Lower leg skin (tissue), 4 donors: ENCODE measurements around the gene MVK. TPM values are rescaled to one million over a fixed set of nuclear protein-coding genes. Genes with fewer than 3 reads are reported as not detected.

ENCODE experiments used
- DNase-seq, 2 donors: peaks; one replicate each; pipeline ENCODE4 v3.0.0-alpha.2; 2019; ENCODE audit warnings: low spot score in 2 of 2
- H3K4me3 ChIP-seq: fragments of 200-600 bp; sonication (generic); 2 replicates; pipeline ENCODE4 v1.5.1; 2017; ENCODE audit warnings: mild to moderate bottlenecking, low read depth; ENCODE audit not compliant: poor library complexity, severe bottlenecking
- POLR2A ChIP-seq, 2 donors: fragments of 450-650 bp; IDR thresholded peaks; one replicate each; pipeline ENCODE4 v1.6.1; 2016 to 2017; ENCODE audit warnings: antibody characterized with exemption in 2 of 2, mild to moderate bottlenecking in 1 of 2, moderate library complexity in 1 of 2
- WGBS, 2 donors: methylation state at CpG; one replicate each; pipeline ENCODE4 v1.1.5; 2018; 5-methylcytosine and 5-hydroxymethylcytosine counted together
- intact Hi-C: fragments of 100-400 bp; cut with DNase I; formaldehyde crosslinking; loops from one replicate; pipeline ENCODE4 v1.15.0; 2023; ENCODE audit warnings: low total_unique reads
- total RNA-seq, 4 donors: library from RNA; depleted of rRNA; stranded (reverse); fragments of >200 nt; gene quantifications; one replicate each; pipeline ENCODE4 v1.1.0, GENCODE V29; 2016
- TF ChIP-seq, protein P1 (sequence below), 3 donors: fragments of 450-650 bp; IDR thresholded peaks; one replicate each; pipeline ENCODE4 v1.5.1; 2016; ENCODE audit warnings: antibody characterized with exemption in 3 of 3, mild to moderate bottlenecking in 3 of 3, moderate library complexity in 2 of 3

The MVK gene
- total RNA-seq, 4 donors from 2014 or later, result 50.1 to 71.9 (median 61.9) TPM

DNA sequence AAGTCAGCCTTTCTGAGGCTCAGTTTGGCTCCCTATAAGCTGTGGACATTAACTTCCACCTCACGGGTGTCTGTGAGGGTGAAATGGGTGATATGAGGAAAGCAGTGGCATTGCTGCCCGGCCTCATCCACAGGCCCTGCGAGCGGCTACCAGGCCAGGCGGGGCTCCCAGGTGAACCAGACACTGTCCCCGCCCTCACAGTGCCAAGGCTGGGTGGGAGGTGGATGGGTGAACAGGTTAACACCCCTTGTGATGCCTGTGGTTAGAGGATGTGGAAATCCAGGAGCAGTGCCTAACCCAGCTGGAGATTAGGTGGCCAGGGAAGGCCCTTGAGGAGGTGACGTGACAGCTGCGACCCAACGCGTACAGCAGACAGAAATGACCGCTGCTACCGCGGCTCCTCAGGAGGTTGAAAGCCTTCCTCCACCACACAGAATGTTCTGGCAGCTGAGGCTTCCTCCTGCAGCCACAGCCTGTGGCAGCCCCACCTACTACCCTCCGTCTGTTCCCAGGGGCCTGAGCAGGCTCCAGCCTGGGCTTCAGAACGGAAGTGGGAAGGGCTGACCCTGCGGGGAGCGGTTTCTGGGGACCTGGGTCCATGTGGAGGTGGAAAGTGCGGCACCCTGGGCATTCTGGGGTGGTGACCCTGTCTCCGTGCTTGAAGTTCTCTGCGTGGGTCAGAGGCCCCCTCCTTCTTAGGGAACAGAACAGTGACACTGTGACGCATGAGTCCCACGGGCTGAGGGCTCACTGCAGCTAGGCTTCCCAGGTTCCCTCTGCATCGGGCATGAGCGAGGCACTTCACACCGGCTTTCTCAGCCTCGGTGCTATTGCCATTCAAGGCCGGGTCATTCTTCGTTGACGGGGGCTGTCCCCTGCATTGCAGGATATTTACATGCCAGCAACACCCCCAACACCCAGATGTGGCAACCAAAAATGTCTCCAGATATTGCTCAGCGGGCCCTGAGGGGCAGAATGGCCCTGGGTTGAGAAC lies 10.0 kb upstream of the MVK start:
- no peak for DNase-seq
- WGBS, 2 donors, result 84 to 85% methylated on average over 26 to 27 of the region's 30 CpGs
- intact Hi-C loops, result no loop called here
- no peak overlapping the region for H3K4me3 ChIP-seq
- TF ChIP-seq, protein P1, sequence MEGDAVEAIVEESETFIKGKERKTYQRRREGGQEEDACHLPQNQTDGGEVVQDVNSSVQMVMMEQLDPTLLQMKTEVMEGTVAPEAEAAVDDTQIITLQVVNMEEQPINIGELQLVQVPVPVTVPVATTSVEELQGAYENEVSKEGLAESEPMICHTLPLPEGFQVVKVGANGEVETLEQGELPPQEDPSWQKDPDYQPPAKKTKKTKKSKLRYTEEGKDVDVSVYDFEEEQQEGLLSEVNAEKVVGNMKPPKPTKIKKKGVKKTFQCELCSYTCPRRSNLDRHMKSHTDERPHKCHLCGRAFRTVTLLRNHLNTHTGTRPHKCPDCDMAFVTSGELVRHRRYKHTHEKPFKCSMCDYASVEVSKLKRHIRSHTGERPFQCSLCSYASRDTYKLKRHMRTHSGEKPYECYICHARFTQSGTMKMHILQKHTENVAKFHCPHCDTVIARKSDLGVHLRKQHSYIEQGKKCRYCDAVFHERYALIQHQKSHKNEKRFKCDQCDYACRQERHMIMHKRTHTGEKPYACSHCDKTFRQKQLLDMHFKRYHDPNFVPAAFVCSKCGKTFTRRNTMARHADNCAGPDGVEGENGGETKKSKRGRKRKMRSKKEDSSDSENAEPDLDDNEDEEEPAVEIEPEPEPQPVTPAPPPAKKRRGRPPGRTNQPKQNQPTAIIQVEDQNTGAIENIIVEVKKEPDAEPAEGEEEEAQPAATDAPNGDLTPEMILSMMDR (IDR thresholded peaks at IDR 0.05), result no peak
- no peak for TF ChIP-seq POLR2A (IDR thresholded peaks at IDR 0.05)

DNA sequence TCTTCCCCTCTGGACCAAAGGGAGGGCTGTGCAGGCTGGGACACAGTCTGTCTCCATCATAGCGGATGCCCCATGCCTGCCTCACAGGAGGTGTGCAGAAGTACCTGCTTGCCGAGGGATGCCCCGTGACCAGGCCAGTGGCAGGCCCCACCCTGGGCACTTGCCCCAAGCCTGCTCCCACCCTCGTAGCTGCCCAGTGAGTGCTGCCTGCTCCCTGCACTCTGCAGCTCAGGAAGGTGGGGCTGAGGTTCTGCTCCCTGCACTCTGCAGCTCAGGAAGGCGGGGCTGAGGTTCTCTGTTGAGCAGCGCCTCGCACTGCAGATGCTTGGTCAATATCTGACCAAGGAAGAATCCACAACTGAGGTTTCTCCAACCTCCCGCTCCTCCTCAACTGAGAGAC lies 7.2 kb upstream of the MVK start:
- no peak overlapping the region for H3K4me3 ChIP-seq
- intact Hi-C loops, result no loop called here
- DNase-seq, result no peak
- no peak for TF ChIP-seq POLR2A (IDR thresholded peaks at IDR 0.05)
- TF ChIP-seq, protein P1 (IDR thresholded peaks at IDR 0.05), result no peak
- WGBS, 2 donors, result 88 to 89% methylated on average over 5 to 8 of the region's 8 CpGs

DNA sequence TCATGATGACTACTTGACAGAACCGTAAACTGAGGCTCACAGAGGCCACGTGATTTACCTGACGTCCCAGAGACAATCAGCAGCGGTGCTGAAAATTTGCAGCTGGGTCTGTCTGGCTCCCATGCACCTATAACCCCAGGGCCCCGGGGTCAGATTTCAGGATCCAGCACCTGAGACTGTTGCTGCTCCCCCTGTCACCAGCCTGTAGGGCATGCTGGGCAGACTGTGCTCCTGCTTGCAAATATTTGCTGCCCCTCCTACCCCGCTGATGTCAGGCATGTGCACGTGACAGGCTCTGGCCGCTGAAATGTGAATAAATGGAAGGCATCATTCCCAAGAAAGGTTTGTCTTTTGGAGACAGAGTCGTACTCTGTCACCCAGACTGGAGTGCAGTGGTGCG lies 6.3 kb upstream of the MVK start:
- 83 to 85% methylated on average over 10 of the region's 10 CpGs for WGBS, 2 donors
- no peak for DNase-seq
- intact Hi-C loops, result no loop called here
- H3K4me3 ChIP-seq, result no peak overlapping the region
- TF ChIP-seq POLR2A (IDR thresholded peaks at IDR 0.05), result no peak
- TF ChIP-seq, protein P1 (IDR thresholded peaks at IDR 0.05), result no peak

DNA sequence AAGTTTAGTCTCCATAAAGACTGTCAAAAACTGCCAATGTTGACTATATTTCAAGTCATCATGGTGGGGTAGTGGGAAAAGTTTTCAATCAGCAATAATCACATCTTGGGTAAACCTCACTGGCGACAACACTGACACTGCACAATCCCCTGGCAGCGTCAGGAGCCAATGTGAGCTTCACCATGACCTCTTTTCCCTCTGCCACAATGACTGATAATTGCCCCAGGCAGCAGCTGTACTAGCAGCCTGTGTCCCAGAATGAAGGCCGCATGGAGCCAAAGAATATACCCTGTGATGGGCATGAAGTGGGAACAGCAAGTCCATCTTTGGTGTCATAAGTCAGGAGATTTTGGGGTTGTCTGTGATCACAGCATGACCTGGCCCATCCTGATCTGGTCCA lies 5.6 kb upstream of the MVK start:
- no peak for DNase-seq
- WGBS, 2 donors, result 70 to 76% methylated on average over 3 of the region's 3 CpGs
- intact Hi-C loops, result no loop called here
- TF ChIP-seq POLR2A (IDR thresholded peaks at IDR 0.05), result no peak
- TF ChIP-seq, protein P1 (IDR thresholded peaks at IDR 0.05), result no peak
- H3K4me3 ChIP-seq, result no peak overlapping the region

DNA sequence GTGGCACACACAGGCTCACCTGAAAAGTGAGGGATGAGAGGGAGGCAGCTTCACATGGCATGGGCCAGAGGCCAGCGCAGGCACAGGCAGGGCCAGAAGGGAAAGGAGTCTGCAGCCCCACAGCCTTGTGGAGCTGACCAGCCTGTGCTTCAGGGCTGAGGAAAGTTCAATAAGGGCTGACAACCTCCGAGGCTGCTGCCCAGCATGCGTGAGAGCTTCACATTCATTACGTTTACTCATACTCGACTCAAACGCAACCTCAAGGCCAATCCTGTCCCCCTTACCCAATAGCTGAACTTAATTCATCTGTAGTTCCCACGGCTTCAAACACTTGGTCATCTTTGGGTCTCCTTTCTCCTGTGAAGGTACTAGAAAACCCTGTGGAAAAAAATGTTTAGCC lies 5.1 kb upstream of the MVK start:
- WGBS, 2 donors, result 86 to 92% methylated on average over 7 of the region's 7 CpGs
- DNase-seq, result no peak
- intact Hi-C loops, result no loop called here
- TF ChIP-seq POLR2A (IDR thresholded peaks at IDR 0.05), result no peak
- H3K4me3 ChIP-seq, result no peak overlapping the region

DNA sequence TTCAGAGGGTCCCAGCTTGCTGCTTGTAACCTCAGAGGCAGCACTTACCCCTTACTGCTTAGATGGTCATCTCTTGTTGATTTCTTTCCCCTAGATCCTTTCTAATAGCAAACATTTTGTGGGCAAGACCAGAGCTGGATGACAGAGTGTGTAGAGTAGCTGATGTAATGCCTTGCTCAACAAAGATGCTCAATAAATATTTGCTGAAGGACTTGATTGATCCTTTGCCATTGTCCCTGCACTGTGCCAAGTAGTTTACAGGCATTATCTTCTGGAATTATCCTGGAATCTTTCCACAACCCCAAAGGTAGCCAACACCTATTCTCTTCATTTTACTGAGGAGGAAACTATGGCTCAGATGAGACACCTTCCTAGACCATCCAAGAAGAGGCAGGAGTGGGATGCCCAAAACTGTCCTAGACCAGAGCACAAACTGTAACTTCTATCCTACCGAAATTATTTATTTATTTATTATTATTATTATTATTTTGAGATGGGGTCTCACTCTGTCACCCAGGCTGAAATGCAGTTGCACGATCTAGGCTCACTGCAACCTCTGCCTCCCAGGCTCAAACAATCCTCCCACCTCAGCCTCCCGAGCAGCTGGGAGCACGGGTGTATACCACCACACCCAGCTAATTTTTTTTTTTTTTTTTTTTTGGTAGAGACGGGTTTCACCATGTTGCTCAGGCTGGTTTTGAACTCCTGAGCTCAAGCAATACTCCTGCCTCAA lies 1.7 kb upstream of the MVK start:
- intact Hi-C loops, result no loop called here
- WGBS, 2 donors, result 68 to 74% methylated on average over 5 of the region's 5 CpGs
- DNase-seq, result no peak
- no peak overlapping the region for H3K4me3 ChIP-seq
- no peak for TF ChIP-seq POLR2A (IDR thresholded peaks at IDR 0.05)
- TF ChIP-seq, protein P1 (IDR thresholded peaks at IDR 0.05), result no peak
